ENCODE measurements around the gene AURKB.

- TF ChIP-seq CTCF (conservative IDR thresholded peaks at IDR 0.05; ENCODE audit: low read depth, low read length) (no peak), EZH2 (IDR thresholded peaks at IDR 0.05; ENCODE audit: borderline replicate concordance, low read depth, low read length, poor library complexity, severe bottlenecking) (no peak)
These were observed 50.7 kb downstream of the AURKB start for GRCh38 chr17:8159459-8160223.

Measured in A673 (cell line).